NCI-H1105 (cell line): ENCODE results near the gene CCDC12.

Source experiments
- DNase-seq: peaks from one replicate; lab custom pipeline; 2025; lab: John Stamatoyannopoulos, UW

CCDC12 gene

DNA sequence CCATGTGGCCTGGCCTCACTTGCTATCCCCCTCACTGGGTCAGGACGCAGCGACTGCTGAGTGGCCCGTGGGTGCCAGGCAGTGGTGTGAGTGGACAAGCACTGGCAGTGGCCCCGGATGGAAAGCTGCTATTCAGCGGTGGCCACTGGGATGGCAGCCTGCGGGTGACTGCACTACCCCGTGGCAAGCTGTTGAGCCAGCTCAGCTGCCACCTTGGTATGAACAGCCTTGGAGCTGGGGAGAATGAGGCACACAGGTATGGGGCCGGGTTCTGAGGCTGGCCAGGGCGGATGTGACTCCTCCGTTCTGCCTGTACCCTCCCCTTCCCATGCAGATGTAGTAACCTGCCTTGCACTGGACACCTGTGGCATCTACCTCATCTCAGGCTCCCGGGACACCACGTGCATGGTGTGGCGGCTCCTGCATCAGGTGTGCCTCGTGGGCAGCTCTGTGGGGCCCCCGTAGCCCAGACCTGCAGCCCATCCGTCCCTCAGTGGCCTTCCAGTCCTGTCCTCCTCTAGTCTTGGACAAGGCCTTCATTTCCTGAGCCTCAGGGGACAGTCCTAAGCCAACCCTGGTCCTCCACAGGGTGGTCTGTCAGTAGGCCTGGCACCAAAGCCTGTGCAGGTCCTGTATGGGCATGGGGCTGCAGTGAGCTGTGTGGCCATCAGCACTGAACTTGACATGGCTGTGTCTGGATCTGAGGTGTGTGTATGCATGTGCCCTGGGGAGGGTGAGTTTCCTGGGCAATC, 31.1 kb upstream of the CCDC12 start:
- no peak for DNase-seq

GRCh38 chr3:47007001-47007400, 30.5 kb upstream of the CCDC12 start:
- DNase-seq: no peak

- DNase-seq: no peak
Measured at GRCh38 chr3:47006145-47006651, 29.7 kb upstream of the CCDC12 start.

- DNase-seq: no peak
Measured at GRCh38 chr3:47005212-47006144, 28.9 kb upstream of the CCDC12 start.

- DNase-seq: no peak
Measured at GRCh38 chr3:47004369-47005211, 28.0 kb upstream of the CCDC12 start.

GRCh38 chr3:47003461-47004368, 27.2 kb upstream of the CCDC12 start:
- no peak for DNase-seq

- no peak for DNase-seq
Measured at GRCh38 chr3:47003056-47003410, 26.5 kb upstream of the CCDC12 start.

DNA sequence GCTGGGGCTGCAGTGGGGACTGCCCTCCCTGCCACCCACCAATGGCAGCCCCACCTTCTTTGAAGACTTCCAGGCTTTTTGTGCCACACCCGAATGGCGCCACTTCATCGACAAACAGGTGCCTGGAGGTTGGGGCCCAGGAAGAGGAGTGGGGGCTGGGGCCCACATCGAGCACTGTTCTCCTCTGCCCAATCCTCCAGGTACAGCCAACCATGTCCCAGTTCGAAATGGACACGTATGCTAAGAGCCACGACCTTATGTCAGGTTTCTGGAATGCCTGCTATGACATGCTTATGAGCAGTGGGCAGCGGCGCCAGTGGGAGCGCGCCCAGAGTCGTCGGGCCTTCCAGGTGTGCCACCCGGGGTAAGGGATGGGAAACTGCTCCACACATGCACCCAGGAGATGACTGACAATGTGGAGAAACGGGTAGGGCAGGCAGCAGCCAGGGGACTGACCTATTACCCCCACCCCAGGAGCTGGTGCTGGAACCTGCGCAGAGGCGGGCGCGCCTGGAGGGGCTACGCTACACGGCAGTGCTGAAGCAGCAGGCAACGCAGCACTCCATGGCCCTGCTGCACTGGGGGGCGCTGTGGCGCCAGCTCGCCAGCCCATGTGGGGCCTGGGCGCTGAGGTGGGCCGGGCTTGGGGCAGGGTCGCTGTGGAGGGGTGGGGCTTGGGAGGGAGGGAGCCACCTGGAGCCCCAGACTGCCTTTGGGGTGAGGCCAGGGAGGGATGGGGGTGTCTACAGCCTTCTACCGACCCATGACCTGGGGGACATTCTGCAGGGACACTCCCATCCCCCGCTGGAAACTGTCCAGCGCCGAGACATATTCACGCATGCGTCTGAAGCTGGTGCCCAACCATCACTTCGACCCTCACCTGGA, 25.9 kb upstream of the CCDC12 start:
- DNase-seq: no peak

DNA sequence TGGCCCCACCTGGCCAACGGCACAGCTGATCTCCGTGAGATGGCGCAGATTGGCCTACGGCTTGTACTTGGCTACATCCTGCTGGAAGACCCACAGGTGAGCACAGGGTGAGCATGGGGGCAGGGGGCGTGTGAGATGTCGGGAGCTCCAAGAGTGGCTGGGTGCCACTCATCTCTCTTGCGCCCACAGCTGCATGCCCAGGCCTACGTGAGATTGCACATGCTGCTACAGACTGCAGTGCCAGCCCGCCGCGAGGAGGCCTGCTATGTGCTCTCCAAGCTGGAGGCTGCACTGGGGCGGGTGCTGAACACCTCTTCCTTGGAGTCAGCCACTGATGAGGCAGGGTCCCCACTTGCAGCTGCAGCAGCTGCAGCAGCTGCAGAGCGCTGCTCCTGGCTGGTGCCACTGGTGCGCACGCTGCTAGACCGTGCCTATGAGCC, 25.2 kb upstream of the CCDC12 start:
- no peak for DNase-seq

DNA sequence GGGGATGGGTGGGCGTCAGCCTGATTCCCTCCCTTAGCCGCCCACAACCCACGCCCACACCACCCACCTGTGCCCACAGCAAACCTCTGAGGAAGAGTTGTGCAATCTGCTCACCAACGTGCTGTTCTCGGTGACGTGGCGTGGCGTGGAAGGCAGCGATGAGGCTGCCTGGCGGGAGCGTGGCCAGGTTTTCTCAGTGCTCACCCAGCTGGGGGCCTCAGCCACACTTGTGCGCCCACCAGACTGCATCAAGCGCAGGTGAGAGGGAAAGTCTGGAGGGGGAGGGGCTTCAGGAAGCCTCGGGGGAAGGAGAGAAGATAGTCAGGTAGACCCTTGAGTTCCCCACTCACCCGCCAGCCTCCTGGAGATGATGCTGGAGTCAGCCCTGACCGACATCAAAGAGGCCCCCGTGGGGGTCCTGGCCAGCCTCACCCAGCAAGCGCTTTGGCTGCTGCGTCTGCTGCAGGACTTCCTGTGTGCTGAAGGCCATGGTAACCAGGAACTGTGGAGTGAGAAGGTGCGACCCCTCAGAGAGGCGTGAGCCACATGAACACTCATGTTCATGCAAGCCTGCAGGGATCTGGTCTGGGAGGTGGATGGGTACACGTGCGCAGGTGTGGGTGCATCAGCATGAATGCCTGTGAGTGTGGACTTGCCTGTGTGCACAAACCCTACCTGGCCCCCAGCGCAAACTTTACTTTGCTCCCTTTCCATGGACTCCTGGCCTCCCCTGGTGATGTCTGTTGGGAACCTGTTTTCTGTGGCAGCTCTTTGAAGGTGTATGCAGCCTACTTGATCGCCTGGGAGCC, 24.6 kb upstream of the CCDC12 start:
- no peak for DNase-seq

GRCh38 chr3:47000198-47000815, 23.8 kb upstream of the CCDC12 start:
- no peak for DNase-seq

- no peak for DNase-seq
Measured at GRCh38 chr3:46999516-47000197, 23.1 kb upstream of the CCDC12 start.

GRCh38 chr3:46998852-46999515, 22.4 kb upstream of the CCDC12 start:
- no peak for DNase-seq

DNA sequence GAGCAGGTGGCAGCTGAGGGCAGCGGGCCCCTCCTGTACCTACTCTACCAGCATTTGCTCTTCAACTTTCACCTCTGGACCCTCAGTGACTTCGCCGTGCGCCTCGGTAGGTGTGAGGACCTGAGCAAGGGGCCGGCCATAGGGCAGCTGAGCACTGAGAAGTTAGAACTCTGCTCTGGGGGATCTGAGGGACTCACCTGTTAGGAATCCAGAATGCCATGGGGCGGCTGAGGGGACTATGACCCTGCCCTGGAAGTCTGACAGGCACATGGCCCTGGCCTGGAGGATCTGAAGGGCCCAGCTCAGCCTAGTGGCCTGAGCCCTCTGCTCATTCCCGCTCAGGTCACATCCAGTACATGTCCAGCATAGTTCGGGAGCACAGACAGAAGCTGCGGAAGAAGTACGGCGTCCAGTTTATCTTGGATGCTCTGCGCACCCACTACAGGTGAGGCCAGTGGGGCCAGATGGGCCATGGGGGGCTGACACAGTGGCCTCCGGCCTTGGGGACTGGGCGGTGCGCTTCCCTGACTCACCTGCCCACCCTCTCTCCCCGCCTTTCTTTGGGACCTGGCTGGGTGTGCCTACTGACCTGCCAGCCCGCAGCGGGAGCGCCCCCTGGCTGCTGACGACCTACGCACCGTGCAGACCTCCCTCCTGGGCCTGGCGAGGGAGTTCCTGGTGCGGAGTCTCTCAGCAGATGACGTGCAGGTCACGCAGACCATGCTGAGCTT, 21.7 kb upstream of the CCDC12 start:
- no peak for DNase-seq

DNA sequence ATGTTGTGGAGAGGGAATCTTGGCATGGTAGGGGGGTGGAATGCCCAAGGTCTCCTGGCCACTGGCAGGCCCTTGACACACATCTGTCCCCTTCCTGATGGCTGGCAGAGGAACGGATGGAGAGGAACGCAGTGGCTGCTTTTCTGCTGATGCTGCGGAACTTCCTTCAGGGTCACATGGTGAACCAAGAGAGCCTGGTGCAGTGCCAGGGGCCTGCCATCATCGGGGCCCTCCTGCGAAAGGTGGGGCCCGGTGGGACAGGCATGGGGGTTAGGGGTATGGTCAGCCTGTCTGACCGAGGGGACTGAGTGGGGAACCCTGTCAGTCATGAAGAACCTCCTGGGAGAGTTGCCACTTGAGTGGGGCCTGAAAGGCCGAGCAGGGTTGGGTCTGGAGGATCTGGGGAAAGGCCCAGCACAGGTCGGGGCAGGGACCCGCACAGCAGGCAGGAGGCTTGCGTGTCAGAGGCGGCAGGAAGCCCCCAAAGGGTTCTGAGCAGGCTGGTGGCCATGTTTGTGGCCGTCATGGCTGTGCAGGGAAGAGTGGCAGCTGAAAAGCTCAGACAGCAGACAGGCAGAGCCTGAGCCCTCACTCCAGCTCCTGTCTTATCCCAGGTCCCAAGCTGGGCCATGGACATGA, 21.0 kb upstream of the CCDC12 start:
- DNase-seq: no peak
